ENCODE results near the gene EGLN3. TPM values are rescaled to one million over a fixed set of nuclear protein-coding genes. Genes with fewer than 3 reads are reported as not detected.
"Not testable (repeated sequence)": the region's sequence is repeated elsewhere in the genome, so short reads cannot be mapped to it uniquely, and the experiment has no call there.

The EGLN3 gene
- total RNA-seq, 1 donor from 2014 or later = 14.2 TPM

DNA sequence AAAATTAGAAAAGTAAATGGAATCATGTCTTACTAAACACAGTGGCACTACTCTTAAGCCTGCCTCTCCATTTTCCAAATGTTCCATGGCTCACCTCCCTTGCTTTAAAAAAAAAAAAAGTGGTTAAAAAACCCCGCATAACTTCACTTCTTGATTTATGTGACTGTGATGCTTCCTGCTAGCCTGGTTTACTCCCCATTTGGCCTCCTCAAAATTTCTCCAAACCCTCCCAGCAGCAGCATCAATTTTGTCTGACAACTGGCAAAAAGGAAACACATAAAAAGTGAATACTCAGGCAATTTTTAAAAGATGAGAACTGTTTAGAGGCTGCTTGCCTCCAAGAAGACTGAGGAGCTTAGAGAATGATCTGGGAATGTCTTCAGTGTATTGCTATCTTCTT is 17.8 kb upstream of the EGLN3 start:
- H3K36me3 Mint-ChIP-seq (ENCODE audit: low read depth, unreplicated experiment) = no peaks in the 10 kb centered on the region
- H3K27me3 Mint-ChIP-seq (ENCODE audit: unreplicated experiment) = no peaks in the 10 kb centered on the region
- H3K9me3 Mint-ChIP-seq (ENCODE audit: unreplicated experiment) = no peaks in the 10 kb centered on the region
- TF ChIP-seq, protein P1, sequence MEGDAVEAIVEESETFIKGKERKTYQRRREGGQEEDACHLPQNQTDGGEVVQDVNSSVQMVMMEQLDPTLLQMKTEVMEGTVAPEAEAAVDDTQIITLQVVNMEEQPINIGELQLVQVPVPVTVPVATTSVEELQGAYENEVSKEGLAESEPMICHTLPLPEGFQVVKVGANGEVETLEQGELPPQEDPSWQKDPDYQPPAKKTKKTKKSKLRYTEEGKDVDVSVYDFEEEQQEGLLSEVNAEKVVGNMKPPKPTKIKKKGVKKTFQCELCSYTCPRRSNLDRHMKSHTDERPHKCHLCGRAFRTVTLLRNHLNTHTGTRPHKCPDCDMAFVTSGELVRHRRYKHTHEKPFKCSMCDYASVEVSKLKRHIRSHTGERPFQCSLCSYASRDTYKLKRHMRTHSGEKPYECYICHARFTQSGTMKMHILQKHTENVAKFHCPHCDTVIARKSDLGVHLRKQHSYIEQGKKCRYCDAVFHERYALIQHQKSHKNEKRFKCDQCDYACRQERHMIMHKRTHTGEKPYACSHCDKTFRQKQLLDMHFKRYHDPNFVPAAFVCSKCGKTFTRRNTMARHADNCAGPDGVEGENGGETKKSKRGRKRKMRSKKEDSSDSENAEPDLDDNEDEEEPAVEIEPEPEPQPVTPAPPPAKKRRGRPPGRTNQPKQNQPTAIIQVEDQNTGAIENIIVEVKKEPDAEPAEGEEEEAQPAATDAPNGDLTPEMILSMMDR (IDR thresholded peaks at IDR 0.05; ENCODE audit: unreplicated experiment) = no peak
- no peak for DNase-seq (ENCODE audit: low spot score)
- H3K4me3 Mint-ChIP-seq (ENCODE audit: unreplicated experiment) = no peak overlapping the region
- H3K27ac Mint-ChIP-seq (ENCODE audit: unreplicated experiment) = no peak overlapping the region
- peaks cover 27% of the 10 kb centered on the region for H3K4me1 Mint-ChIP-seq (ENCODE audit: unreplicated experiment)

DNA sequence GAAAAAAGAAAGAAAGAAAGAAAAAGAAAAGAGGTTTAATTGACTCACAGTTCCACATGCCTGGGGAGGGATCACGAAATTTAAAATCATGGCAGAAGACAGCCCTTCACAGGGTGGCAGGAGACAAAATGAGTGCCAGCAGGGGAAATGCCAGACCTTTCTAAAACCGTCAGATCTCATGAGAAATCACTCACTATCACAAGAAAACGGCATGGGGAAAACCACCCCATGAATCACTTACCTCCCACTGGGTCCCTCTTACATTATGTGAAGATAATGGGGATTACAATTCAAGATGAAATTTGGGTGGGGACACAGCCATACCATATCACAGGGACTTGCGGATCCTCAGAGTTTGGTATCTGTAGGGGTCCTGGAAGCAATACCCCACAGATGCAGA is 16.3 kb upstream of the EGLN3 start:
- Mint-ChIP-seq H3K36me3 (ENCODE audit: low read depth, unreplicated experiment) (no peaks in the 10 kb centered on the region), H3K27ac (ENCODE audit: unreplicated experiment) (no peak overlapping the region), H3K27me3 (ENCODE audit: unreplicated experiment) (no peaks in the 10 kb centered on the region), H3K4me1 (ENCODE audit: unreplicated experiment) (peaks cover 16% of the 10 kb centered on the region), H3K4me3 (ENCODE audit: unreplicated experiment) (no peak overlapping the region), H3K9me3 (ENCODE audit: unreplicated experiment) (no peaks in the 10 kb centered on the region)
- TF ChIP-seq, protein P1 (IDR thresholded peaks at IDR 0.05; ENCODE audit: unreplicated experiment) = no peak
- DNase-seq (ENCODE audit: low spot score) = no peak

DNA sequence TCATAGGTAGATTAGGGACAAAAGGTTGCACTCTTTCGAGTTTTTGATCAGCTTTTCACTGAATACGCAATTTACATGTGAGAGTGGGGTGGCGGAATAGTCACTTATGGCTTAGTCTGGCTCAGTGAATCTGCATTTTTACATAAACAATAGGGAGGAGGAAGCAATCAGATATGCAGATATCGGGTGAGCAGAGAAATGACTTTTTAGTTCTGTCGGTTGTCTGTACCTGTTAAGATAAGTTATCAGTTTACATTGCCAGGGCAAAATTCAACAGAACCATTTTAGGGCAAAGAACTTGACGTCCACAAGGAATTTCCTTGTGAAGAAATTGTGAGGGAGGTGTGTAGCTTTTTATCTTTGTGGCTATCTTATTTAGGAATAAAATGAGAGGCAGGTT is 15.4 kb upstream of the EGLN3 start:
- Mint-ChIP-seq H3K4me3 (ENCODE audit: unreplicated experiment) (no peak overlapping the region), H3K4me1 (ENCODE audit: unreplicated experiment) (peaks cover 12% of the 10 kb centered on the region), H3K27ac (ENCODE audit: unreplicated experiment) (no peak overlapping the region), H3K36me3 (ENCODE audit: low read depth, unreplicated experiment) (no peaks in the 10 kb centered on the region), H3K9me3 (ENCODE audit: unreplicated experiment) (no peaks in the 10 kb centered on the region), H3K27me3 (ENCODE audit: unreplicated experiment) (no peaks in the 10 kb centered on the region)
- no peak for DNase-seq (ENCODE audit: low spot score)
- TF ChIP-seq, protein P1 (IDR thresholded peaks at IDR 0.05; ENCODE audit: unreplicated experiment) = no peak

DNA sequence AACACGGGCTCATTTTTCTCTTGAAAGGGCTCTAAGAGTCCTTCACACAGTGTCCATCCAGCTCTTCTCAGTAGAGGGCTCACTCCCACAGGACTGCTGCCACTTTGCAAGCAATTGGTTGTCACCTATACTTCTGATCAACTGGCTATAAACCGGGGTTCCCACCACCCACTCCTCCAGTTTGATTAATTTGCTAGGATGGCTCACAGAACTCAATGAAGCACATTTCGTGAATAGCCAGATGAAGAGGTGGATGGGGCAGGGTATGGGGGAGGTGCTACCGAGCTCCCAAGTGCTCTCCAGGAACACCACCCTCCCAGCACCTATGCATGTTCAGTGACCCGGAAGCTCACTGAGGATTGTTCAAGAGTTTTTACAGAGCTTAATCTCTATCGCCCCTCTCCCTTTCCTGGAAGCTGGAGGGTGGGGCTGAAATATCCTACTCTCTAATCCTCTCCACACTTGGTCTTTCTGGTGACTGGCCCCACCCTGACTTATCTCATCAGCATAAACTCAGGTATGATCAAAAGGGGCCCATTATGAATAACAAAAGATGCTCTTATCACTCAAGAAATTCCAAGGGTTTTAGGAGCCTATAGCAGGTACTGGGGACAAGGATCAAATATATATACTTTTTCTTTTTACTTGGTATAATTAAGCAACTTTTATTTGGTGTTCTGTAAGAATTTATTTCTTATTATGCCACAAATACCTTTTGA is 13.9 kb upstream of the EGLN3 start:
- Mint-ChIP-seq H3K4me3 (ENCODE audit: unreplicated experiment) (no peak overlapping the region), H3K9me3 (ENCODE audit: unreplicated experiment) (no peaks in the 10 kb centered on the region), H3K4me1 (ENCODE audit: unreplicated experiment) (peaks cover 21% of the 10 kb centered on the region), H3K36me3 (ENCODE audit: low read depth, unreplicated experiment) (no peaks in the 10 kb centered on the region), H3K27me3 (ENCODE audit: unreplicated experiment) (no peaks in the 10 kb centered on the region), H3K27ac (ENCODE audit: unreplicated experiment) (no peak overlapping the region)
- TF ChIP-seq, protein P1 (IDR thresholded peaks at IDR 0.05; ENCODE audit: unreplicated experiment) = no peak
- no peak for DNase-seq (ENCODE audit: low spot score)

DNA sequence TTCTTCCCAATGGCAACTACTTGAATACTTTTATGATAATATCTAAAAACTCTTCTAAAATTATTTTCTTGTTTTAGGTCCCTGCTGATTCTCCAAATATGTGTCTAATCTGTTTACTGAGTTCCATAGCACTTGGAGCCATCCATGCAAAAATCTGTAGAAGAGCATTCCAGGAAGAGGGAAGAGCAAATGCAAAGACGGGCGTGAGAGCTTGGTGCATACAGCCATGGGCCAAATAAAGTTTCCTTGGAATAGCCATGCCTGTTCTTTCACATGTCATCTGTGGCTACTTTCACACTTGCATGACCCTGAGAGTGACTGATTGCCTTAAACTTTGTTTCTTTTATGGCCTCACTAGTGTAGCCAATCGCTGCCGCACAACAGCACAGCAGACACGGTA is 13.0 kb upstream of the EGLN3 start:
- H3K4me3 Mint-ChIP-seq (ENCODE audit: unreplicated experiment) = no peak overlapping the region
- no peaks in the 10 kb centered on the region for H3K9me3 Mint-ChIP-seq (ENCODE audit: unreplicated experiment)
- peaks cover 19% of the 10 kb centered on the region for H3K4me1 Mint-ChIP-seq (ENCODE audit: unreplicated experiment)
- no peaks in the 10 kb centered on the region for H3K36me3 Mint-ChIP-seq (ENCODE audit: low read depth, unreplicated experiment)
- no peak for DNase-seq (ENCODE audit: low spot score)
- peaks cover 2% of the 10 kb centered on the region for H3K27me3 Mint-ChIP-seq (ENCODE audit: unreplicated experiment)
- no peak overlapping the region for H3K27ac Mint-ChIP-seq (ENCODE audit: unreplicated experiment)
- TF ChIP-seq, protein P1 (IDR thresholded peaks at IDR 0.05; ENCODE audit: unreplicated experiment) = no peak

DNA sequence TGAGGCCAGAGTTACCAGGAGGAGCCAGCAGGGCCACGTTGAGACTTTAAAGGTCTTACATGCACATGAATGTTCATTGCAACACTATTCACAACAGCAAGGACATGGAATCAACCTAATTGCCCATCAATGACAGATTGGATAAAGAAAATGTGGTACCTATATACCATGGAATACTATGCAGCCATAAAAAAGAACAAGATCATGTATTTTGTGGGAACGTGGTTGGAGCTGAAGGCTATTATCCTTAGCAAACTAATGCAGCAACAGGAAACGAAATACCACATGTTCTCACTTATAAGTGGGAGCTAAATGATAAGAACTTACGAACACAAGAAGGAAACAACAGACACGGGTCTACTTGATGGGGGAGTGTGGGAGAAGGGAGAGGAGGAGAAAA is 11.6 kb upstream of the EGLN3 start:
- not testable (repeated sequence) for H3K9me3 Mint-ChIP-seq (ENCODE audit: unreplicated experiment); H3K4me3 Mint-ChIP-seq (ENCODE audit: unreplicated experiment); H3K27me3 Mint-ChIP-seq (ENCODE audit: unreplicated experiment); DNase-seq (ENCODE audit: low spot score); H3K27ac Mint-ChIP-seq (ENCODE audit: unreplicated experiment); H3K36me3 Mint-ChIP-seq (ENCODE audit: low read depth, unreplicated experiment)
- H3K4me1 Mint-ChIP-seq (ENCODE audit: unreplicated experiment) = peaks cover 19% of the 10 kb centered on the region
